GM18511 (cell line): ENCODE data around the gene PLCB1.

ENCODE experiments used
- ATAC-seq: cut with Tn5 transposase; IDR thresholded peaks from one replicate; pipeline ENCODE4 v1.9.1; 2021; ENCODE audit warnings: mild to moderate bottlenecking, moderate library complexity; ENCODE audit not compliant: unreplicated experiment

Gene PLCB1

DNA sequence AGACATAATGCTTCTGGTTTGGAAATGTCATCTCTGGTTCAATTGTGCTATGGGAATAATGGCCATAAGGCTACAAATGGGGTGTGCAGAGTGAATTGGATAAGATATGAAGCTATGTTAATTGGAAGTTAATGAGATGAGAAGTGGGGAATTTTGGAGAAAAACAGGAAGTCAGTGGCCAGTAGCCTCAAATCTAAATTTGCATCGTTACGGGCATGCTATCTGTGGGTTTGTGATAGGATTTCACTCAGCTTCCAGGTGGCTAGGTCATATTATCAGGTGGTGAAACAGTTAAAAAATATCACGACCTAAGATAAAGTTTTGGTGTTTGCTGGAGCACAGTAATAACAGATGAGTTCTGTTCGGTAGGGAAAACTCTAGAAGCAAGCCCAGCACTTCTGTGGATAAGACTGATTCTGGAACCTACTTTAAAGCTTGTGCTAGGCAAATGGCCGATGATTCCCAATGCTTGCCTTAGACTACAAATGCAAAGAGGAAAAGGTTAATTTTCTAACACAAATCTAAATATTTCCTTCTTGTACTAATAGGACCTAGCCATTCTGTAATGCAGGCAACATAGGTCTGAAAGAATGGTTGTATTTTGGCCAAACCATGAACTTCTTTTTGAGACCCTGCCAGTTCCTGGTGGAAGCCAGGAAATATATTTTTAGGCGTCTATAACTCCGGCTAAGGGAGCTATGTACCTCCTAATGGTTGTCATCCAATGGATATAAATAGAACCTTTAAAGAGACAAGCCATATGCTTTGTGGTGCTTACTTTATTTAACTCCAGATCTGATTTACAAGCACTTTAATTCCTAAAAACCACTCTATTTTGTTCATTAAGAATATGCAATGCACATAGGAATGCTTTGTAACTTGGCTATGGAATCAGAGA, 111.0 kb downstream of the PLCB1 start:
- ATAC-seq, result no peak

GRCh38 chr20:8244637-8245036, 112.6 kb downstream of the PLCB1 start:
- ATAC-seq, result no peak

GRCh38 chr20:8246153-8246552, 114.1 kb downstream of the PLCB1 start:
- no peak for ATAC-seq

- no peak for ATAC-seq
Measured at GRCh38 chr20:8246716-8247115, 114.7 kb downstream of the PLCB1 start.

GRCh38 chr20:8248051-8248450, 116.0 kb downstream of the PLCB1 start:
- no peak for ATAC-seq

DNA sequence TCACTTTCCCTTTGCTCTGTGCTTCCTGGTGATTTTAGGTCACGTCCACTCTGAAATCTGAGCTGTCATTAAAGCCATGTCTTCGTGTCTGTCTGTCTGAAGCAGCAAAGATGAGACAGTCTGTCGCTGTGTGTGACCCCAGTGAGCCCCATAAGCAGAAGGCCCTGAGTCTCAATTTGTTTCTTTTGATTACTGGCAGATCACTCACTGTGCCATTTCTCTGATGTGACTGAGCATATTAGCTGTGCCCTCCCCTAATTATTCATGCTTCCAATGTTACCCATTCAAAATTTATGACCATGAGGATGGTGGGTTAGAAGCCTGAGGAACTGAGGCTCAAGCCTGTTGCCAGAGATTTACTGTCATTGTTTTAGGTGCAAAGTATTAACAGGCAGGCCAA, 117.6 kb downstream of the PLCB1 start:
- ATAC-seq, result no peak

DNA sequence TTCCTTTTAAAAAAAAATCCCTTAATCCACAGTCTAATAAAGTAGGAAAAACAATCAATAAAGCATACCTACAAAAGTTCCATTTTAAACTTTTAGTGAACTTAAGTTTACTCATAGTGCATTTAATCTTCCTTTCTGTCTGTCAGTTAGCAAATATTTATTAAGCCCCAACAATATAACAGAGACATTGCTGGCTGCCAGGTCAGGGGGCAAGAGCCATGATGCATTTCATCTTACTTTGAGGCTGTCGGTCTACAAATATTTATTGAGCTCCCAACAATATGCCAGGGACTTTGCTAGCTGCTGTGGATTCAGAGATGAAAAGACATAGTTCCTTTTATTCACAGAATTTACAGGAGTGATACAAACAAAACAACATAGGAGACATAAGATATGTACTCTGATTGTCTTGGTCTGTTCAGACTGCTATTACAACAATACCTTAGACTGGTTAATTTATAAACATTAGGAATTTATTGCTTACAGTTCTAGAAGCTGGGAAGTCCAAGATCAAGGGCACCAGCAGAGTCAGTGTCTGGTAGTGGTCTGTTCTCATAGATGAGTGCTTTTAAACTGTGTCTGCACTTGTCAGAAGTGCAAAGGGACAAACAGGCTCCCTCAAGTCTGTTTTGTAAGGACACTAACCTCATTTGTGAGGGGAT, 118.6 kb downstream of the PLCB1 start:
- no peak for ATAC-seq

- no peak for ATAC-seq
Measured at GRCh38 chr20:8251201-8251575, 119.1 kb downstream of the PLCB1 start.

DNA sequence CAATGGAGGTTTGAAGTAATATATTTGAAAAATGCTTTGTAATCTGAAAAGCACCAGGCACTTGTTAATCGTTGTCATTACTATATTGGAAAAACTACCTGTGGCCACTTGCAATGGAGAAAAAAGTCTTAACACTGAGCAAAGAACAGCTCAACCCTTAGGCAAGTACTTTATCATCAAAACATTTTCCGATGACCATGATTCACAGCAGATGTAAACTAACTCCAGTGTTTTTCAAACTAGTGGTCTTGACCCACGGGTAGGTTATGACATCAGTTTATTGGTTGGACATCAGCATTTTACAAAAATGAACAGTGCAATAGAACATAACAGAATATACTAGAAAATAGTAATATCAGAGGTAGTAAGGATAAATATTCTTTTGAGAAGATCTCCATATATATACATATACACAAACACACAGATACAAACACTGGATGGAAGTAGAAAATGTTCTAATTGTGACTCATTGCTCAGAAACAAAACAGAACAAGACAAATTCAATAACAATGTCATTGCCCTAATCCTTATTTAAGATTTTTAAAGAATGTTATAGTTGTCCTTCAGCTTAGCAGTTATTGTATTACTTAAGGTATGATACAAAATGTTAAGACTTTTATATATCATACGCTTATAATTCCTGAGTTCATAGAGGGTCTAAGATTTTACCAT, 123.0 kb downstream of the PLCB1 start:
- no peak for ATAC-seq

- ATAC-seq, result no peak
Measured at GRCh38 chr20:8255945-8256632, 124.0 kb downstream of the PLCB1 start.

DNA sequence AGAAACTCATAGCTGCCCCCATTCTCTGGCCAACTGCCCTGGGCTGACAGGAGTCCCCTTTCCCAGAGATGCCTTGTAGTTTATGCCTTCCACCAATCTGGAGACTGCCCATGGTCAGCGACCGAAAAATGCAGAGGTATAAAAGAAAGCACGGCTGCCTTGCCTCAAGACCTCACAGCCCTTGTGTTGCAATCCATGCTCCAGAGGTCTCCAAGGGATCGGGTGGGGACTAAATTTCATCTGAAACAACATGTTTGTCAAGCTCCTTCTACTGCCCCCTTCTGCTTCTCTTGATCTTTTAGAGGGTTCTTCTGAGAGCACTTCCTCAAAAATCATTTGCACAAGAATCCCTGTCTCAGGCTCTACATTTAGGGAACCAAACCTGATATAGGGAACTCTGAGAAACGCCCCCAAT, 128.8 kb downstream of the PLCB1 start:
- ATAC-seq, result no peak

DNA sequence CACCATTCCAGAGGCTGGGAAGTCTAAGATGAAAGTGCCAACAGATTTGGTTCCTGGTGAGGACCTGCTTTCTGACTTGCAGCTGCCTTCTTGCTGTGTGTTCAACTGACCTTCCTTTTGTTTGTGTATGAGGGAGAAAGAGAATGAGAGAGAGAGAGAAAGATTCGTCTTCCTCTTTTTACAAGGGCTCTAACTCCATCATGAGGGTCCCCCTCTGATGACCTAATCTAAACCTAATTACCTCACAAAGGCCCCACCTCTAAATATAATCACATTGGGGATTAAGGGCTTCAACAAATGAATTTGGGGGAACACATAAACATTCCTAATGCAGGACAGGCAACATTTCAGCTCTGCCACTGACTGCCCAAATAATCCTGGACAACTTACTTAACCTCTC, 130.7 kb downstream of the PLCB1 start:
- ATAC-seq, result no peak

DNA sequence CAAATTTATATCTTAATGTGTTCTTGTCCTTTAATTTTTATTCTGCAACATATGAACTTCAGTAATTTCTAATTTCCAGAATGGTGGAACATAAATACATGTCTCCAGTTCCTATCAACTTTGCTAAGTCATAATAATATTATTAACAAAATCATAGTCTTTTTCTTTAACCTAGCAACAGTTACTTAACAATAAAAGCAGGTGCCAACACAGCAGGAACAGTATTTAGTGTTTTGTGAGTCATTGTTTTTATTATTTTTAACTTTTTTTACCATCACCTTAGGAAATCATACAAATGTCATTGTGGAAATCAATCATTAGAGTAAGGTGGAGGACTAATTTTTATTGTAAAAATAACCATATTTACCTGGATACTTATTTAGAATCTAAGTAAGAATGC, 133.5 kb downstream of the PLCB1 start:
- no peak for ATAC-seq

- no peak for ATAC-seq
Measured at GRCh38 chr20:8267009-8267408, 134.9 kb downstream of the PLCB1 start.

GRCh38 chr20:8271727-8272126, 139.7 kb downstream of the PLCB1 start:
- ATAC-seq, result no peak

GRCh38 chr20:8272766-8273165, 140.7 kb downstream of the PLCB1 start:
- no peak for ATAC-seq

GRCh38 chr20:8284902-8285301, 152.8 kb downstream of the PLCB1 start:
- no peak for ATAC-seq

DNA sequence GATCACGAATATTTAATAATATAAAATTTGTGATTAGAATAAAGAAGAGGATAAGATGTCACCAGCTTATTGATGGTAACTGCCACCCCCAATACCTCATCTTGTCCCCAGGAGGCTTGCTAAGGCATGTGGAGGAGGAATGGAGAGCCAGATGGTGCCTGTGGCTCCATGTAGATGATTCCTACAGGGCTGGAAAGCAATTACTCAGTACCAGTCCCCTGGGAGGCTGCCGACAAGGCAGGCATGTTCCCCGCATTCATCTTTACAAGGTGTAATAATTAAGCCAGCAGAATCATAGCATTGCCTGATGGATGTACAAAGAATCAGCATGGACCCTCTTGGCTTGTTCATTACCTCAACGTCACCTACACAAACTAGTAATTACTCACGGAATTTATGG, 155.3 kb downstream of the PLCB1 start:
- ATAC-seq, result no peak

DNA sequence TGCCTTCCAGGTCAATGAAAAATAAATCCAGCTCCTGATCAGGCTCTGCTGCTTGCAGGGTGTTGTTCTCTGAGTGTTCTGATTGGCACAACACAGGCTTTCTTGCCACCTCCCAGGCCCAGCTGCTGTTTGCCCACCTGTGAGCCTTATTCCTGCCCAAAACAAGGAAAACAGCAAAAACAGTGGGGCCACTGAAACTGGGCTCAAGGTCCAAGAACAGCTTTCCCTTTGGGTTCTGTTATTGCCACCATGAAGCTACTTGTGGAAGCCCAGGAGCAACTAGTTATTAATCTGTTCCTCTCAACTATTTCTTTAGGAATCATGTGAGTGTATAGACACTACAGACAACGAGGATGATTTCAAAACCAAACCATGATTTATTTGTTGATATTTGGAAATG, 159.1 kb downstream of the PLCB1 start:
- ATAC-seq, result no peak

- no peak for ATAC-seq
Measured at GRCh38 chr20:8291873-8292272, 159.8 kb downstream of the PLCB1 start.

DNA sequence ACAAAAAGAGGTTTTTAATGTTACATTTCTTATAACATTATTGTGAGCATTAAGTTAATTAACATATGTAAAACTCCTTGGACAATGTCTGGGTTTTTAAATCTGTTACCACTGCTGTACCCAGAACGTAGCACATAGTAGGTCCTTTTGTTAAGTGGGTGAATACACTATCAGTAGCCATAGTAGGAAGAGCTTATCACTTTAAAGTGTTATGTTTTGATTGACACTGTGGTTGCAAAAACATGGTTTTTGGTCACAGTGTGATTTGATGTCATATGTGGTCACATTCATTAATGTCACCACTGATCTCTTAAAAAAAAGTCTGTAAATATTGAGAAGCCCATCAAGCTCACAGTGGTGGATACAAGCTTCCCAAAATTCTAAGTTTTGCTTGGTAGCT, 160.7 kb downstream of the PLCB1 start:
- no peak for ATAC-seq
